ENCODE data around the gene SLCO3A1.

SLCO3A1 gene

DNA sequence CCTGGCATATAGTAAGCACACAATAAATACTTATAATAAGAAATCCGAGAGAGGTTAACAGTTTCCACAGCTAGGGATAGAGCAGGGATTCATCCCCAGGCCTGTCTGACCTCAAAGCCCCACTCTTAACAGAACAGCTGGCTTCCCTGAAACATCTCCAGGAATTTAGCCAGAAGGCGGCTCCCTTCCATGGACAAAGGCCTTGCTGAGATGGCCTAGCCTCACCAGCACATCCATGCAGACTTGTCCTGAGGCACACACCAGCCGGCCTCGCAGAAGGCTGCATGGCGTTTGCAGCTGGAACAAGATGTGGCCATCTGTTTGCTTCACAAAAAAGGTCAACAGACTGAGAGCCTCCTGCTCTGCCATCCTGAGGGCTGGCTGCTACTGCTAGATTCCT, 245.4 kb downstream of the SLCO3A1 start:
- no peak for DNase-seq (ENCODE audit: low read depth in 2 of 2)

DNA sequence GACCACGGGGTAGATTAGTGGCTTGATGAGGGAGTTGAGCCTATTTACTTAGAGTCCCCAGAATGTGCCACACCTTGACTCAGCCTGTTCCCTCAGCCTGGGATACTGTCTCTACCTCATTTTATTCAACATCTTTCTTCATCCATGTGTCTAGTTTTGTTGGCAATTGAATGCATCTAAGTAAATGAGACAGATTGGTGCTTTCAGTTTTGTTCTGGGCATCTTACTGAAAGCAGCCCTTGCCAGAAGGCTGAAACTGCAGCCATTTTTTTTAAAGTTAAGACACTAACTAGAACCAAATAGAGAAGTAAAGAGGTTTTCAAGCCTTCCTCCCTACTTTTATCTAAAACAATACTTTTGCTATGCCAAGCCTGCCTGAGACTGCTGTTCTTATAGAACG, 246.8 kb downstream of the SLCO3A1 start:
- no peak for DNase-seq (ENCODE audit: low read depth in 2 of 2)

DNA sequence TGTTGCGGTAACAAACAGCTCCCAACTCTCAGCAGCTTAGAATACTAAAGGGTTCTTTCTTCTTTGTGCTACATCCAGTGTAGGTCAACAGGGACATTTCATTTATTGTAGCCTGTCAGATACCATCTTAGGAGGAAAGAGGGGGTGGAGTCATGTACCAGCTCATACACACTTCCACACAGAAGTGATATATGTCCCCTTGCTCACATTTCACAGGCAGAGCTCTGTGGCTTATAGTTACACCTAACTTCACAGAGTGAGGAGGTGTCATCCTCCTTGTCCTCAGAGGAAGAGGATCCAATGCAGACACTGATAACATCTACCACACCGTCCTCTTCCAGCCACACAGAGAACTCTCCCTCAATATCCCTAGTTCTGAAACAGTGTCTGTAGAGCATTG, 247.2 kb downstream of the SLCO3A1 start:
- DNase-seq (ENCODE audit: low read depth in 2 of 2) = no peak

DNA sequence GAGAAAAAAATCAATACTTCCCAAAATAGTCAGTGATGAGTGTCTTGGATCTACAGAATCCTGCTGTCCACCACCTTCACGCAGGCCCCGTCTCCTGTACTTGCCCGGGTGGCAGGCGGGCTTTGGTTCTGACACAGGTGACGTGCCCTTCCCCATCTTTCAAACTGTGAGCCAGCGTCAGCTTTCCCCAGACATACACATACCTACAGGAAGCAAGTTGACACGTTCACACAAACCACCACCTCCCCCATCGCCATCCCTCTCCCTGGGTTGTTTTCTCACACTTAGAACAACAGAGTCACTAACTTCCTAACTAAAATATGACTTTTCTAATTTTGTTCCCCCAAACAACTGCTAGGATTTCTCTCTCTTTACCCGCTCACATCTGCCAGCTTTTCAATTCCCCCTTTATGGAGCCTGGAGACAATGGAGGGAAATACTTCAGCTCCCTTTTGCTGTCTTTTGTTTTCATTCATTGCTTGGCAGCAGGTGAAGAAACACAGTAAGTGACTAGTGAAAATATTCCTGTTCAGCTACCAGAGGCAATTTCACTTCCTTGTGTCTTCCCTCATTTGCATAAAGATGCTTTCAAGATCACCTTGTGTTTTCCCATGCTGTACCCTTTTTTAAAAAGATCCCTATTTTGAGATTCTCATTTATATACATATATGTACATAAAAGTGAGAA, 248.3 kb downstream of the SLCO3A1 start:
- no peak for DNase-seq (ENCODE audit: low read depth in 2 of 2)

DNA sequence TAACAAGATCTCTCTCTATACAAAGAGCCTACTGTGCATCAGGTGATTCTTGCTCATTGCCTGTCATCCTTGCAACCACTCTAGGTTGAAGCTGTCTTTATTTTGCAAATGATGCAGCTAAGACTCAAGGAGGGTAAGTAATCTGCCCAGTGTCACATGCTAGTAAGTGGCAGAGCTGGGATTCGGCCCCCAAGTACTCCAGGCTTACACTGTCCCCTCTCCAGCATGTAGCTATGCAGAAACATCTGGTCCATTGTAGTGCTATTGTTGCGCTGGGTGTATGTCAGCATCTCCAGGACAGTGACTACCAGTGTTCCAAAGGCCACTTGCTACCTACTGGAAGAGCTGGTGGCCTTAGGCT, 248.9 kb downstream of the SLCO3A1 start:
- no peak for DNase-seq (ENCODE audit: low read depth in 2 of 2)

DNA sequence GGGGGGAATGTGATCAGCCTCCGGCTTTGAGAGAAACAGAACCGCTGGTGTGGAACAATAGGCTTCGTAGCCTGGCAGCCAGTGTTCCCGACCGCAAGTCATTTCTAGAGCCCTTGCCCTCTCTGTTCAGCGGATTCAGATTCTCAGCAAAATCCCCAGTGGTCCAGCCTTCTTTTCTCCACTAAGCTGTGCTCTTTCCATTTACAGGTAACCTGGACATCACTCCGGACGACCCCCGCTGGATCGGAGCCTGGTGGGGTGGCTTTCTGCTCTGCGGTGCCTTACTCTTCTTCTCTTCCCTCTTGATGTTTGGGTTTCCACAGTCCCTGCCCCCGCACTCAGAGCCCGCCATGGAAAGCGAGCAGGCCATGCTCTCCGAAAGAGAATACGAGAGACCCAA, 250.6 kb downstream of the SLCO3A1 start:
- no peak for DNase-seq (ENCODE audit: low read depth in 2 of 2)

DNA sequence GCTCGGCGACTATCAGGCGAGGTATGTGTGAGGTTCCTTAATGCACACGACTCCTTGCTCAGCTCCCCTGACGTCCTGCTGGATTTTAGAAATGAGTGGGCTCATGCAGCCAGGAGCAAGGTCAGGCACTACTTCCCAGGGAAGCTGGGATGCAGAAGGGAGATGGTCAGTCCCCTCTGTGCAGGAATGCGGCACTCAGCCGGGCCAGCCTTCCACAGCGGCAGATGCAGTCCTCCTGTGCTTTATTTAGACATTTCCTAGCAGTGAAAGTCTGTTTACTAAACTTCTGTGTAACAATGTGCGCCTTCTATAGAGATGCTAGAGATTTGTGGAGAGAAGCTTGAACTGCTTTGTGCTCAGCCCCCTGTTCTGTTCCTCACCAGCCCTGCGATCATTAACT, 252.1 kb downstream of the SLCO3A1 start:
- DNase-seq (ENCODE audit: low read depth in 2 of 2) = no peak

DNA sequence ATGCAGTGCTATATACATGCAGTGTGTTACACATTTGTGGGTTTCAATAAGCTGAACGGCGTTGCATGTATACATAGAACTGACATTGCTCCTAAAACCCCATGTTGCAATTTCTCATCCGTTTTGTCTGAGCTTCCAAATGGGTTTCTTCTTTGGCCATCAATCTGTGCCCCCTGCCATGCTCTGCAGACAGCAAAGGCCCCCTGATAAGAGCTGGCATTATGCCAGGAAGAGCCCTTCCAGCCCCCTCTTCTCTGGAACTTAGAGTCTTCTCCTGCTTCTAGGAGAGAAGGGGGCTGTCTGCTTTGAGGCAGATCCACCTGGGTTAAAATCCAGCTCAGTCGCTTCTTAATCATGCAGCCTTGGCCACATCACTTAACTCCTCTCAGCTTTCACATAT, 254.0 kb downstream of the SLCO3A1 start:
- DNase-seq (ENCODE audit: low read depth in 2 of 2) = no peak

DNA sequence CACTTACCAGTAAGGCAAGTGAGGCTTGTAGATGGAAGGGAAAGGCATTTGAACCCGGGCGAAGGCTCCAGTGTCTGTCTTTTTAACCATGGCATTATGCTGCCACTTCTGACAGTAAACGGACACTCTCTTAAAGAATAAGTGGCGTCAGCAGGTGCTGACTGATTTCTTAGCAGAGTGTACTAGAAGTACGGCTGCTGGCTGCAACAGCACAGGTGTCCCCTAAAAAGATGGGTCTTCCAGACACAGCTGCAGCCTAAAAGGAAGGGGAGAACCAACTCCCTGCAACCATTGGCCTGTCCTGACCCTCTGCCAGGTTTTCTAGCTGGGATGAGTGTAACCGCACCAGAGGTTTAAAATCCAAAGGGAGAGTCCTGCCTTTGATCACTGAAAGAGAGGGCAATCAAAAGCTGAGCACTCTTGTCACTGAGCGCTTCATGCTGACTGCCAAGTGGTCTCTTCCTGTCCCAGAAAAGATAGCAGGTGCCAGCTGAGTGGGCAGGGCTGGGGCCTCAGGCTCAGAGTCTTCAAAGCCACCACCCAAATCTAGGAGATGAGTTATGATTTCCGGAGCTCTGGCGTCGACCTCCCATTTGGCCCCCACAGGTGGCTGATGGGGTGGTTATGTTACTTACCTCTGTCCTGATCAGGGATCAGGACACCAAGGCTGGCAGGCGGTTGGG, 255.8 kb downstream of the SLCO3A1 start:
- DNase-seq (ENCODE audit: low read depth in 2 of 2) = no peak

DNA sequence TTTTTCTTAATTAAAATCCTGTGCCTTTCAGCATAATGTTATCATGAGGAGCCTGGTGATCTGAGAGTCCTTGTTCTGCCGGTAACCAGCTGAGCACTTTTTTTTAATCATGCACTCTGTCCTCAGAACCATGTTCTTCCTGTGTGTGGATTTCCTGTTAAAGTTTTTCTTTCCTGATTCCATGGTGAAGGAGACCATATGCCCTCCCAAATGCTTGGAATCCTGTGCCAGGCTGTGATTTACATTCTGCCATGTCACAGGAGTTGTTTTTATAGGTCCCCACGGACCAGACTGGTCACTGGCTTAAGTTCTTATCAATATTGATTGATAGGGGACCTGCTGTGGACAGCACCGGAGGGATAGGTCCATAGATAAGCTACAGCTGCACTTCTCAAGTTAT, 257.8 kb downstream of the SLCO3A1 start:
- no peak for DNase-seq (ENCODE audit: low read depth in 2 of 2)

DNA sequence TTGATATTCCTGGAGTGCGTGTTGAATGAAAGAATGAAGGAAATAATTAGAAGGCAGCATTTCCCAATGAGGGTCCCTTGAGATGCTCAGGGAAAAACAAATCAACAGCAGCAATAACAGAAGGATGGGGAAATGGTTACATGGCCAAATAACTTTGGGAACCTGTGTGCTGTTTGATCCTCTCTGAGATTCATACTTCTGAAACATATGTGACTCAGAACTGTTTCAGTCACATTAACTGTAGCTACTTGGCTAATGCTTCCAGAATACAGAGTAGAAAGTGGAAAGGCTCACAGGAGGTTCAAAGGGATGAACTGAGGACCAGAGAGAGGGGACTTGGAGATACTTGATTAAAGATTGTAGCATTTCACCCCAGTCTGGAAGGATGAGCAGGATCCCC, 258.2 kb downstream of the SLCO3A1 start:
- DNase-seq (ENCODE audit: low read depth in 2 of 2) = no peak

DNA sequence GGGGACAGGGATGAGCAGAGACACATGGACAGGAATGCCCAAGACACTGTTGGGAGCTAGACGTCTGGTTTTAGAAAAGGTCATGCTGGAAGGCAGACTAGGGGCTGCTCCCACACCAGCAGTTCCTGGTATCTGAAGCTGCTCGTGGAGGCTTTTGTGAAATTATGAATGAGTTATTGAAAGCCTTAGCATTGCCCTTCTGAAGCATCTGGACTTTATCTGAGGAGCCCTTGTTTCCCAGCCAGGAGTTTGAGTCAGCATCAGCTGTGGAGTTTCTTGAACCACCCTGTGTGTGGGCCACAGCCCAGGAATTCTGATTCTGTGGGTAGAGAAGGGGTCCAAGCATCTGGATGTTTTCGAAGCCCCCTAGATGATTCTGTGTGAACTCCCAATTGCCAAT, 258.7 kb downstream of the SLCO3A1 start:
- no peak for DNase-seq (ENCODE audit: low read depth in 2 of 2)

DNA sequence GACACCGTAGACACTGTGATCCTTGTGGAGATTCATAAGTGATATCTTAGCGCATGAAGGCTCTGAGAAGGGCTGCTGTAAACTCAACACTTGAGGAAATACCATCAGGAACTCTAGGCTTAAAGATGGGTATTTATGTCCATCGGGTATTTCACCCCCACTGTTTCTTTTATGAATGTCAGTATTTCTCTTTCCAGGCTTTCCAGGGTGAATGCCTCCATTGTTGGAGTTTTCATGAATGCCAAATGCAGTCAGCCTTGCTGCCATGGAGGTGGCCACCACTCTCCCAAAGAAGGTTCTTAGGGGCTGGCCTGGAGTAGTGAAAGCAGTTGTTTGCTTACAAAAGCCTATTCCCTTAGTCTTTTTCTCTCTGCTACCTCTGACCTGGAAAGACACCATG, 259.2 kb downstream of the SLCO3A1 start:
- DNase-seq (ENCODE audit: low read depth in 2 of 2) = no peak

DNA sequence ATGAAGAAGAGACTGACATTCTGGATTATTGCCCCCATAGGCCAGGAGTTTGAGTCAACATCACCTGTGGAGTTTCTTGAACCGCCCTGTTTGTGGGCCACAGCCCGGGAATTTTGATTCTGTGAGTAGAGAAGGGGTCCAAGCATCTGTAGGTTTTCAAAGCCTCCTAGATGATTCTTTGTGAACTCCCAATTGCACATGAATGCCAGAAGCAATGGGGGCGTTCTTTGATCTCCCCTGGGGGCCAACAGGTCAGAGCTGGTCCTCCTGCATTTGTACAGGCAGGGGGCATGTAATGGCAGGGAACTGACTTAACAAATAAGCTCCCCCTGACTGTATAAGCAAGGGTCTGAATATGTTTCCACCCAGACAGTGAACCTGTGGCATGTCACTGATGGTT, 260.3 kb downstream of the SLCO3A1 start:
- DNase-seq (ENCODE audit: low read depth in 2 of 2) = no peak

DNA sequence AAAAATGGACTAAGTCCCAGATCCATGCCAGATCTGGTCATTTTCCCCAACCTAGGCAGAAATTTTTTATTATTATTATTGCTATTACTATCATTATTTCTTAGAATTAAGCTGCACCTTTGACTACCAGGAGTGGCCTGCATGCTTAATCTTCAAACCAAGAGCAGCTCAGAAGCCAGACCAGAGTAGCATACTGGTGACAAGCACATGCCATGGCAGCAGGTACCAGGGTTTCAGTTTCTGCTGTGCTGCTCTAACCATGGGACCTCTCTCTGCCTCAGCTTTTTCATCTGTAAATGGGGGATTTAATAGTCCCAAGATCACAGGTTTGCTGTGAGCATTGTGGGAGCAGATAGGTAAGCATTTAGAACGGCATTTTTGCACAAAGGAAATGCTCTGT, 262.3 kb downstream of the SLCO3A1 start:
- no peak for DNase-seq (ENCODE audit: low read depth in 2 of 2)

DNA sequence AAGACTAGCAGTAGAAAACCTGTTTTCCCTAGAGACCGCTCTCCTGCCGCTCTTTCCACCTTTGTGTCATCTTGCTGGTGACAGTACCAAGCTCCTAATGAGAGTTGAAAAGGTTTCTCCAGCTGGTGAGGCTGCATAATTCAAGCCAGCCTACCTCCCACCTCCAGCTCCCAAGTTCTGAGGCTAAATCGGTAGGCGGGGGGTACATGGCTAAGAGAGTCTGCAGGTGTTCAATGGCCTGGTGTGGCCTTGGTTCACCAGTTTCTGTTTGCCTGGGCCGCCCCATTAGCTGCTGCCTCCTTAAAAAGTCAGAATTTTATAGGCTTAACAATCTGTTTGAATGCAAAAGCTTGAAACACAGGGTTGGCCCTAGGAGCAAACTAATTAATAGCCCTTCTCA, 262.8 kb downstream of the SLCO3A1 start:
- no peak for DNase-seq (ENCODE audit: low read depth in 2 of 2)

DNA sequence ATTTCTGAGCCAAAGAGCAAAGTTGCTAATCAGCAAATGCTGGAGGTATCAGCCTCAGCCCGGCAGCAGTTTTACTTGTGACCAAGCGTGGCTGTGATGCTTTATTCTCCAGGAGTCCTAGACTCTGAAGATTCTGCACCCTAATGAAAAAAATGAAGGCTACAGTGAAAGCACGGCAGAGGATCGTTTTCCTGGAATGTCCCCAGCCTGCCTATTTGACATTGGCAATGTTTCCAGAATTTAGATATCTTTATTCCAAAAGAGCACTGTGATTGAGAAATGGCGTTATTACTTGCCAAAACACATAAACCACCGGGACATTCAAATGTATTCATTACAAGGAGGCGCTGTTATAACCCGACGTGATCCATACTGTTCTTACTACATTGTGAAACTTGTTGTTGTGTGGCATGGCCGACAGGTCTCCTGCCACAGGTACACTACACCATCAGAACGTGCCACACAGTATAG, 263.8 kb downstream of the SLCO3A1 start:
- DNase-seq (ENCODE audit: low read depth in 2 of 2) = no peak

DNA sequence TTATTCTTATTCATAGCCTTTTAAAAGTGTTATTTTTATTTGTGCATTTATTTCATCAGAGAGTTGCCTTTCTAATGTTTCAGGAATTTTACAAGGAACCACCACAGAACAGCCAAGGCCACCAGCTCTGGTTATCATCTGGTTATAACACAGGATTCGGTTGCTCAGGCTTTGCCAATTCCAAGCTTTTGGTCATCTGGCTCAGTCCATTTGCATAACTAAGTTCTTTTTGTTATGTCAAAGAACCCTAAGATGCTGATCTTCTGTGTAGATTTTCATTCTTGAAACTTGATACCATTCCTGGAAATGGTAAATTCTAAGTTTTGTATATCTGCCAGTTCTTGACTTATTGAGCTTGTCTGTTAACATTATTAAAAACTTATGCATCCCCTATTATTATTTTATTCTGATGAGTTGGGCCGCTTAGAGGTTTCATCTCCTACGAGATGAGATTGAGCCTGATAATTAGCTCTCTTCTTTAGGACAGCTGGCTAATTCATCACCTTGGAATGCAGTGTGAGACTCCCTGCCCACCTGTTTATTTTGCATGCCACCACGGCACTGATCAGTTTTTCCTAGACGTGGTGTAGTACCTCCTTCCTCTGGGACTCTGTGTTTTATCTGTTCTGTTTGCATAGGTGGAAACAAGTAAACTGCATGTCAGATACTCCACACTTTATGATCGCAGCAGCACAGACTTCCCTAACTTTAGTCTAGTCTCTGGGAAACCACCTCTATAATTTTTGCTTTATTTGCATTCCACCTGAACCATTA, 264.8 kb downstream of the SLCO3A1 start:
- no peak for DNase-seq (ENCODE audit: low read depth in 2 of 2)

DNA sequence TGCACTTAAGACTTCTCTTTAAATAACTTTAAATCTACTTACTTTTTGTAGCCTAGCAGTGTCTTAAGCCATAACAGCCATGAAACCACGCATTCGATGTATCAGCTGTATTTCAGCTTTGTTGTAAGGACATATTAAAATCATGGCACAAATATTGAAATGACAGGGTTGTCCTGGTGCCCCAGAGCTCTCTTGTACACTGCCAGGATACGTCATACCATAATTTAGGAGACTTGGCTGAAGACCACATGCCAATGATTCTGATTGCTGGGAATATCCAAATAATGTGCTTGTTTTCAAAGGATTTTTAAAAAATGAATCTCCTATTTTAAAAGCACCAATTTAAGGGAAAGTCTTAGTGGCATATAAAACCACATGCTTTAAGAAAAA, 265.4 kb downstream of the SLCO3A1 start:
- DNase-seq (ENCODE audit: low read depth in 2 of 2) = no peak

DNA sequence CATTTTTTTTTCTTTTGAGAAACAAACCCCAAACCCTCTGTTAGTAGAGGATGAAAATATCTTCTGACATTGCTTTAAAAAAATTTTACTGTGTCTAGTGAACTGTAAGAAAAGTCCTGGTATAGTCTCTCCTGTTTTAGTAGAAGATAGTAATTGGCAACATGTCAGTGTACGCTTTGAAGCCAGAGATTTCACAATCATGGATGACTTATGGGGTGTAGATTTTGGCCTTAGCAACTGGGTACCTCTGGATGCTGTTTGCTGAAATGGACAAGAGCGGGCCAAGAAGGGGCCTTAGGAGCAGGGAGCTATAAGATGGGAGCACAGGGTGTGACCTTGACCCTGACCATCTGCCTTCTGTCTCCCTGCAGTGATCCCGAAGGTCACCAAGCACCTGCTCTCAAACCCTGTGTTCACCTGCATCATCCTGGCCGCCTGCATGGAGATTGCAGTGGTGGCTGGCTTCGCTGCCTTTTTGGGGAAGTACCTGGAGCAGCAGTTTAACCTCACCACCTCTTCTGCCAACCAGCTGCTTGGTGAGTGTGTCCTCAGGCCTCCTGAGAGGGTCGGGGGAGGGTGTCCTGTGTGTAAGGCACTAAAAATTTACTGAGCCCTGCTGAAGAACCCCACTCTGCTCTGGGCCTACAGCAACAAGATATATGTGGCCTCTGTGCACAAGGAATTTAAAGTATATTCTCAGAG, 266.7 kb downstream of the SLCO3A1 start:
- no peak for DNase-seq (ENCODE audit: low read depth in 2 of 2)

DNA sequence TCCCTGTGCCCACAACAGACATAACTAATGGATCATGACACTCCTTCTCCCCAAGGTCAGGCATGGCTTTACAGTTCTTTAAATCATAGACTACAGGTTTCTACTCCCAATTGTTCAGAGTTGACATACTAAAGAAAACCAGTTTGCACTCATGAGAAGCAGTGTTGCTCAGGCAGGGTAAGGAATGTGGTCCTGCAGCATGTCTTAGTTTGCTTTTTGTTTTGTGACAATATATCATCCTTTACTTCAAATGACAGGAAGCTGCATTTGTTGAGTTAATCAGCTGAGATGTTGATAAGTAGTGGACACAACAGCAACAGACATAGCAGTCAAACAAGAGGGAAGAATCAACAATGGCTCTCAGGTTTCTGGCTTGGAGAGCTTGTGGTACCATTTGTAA, 267.5 kb downstream of the SLCO3A1 start:
- DNase-seq (ENCODE audit: low read depth in 2 of 2) = no peak

DNA sequence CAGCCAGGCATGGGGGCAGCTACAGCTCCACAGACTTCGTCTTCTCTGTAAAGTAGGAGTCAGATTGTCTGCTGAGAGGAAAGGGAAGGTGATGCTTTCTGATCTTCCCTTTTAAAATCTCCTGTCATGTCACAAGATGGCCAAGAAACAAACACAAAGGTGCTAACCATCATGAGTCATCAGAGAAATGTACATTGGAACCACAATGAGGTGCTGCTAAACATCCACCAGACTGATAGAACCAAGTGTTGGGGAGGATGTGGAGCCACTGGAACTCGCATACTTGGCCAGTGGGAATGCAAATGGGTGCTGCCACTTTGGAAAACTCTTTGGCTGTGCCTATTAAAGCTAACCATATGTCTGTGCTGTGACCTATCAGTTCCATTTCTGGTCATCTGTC, 268.8 kb downstream of the SLCO3A1 start:
- DNase-seq (ENCODE audit: low read depth in 2 of 2) = no peak

All from activated CD4-positive, alpha-beta T cell treated with anti-CD3 and anti-CD28 coated beads for 24 hours (primary cell).